B cell (primary cell): ENCODE results near the gene AMN1. TPM values are rescaled to one million over a fixed set of nuclear protein-coding genes. Genes with fewer than 3 reads are reported as not detected.

Experiments
- ATAC-seq: fragments of 200-7000 bp; cut with Tn5 transposase; one replicate; pipeline ENCODE4 v1.10.0; 2021; ENCODE audit warnings: low read depth, mild to moderate bottlenecking, moderate number of reproducible peaks, moderate library complexity
- CTCF ChIA-PET: fragments of 350-600 bp; sonication (Branson Sonifier 250); formaldehyde crosslinking; loops from one replicate; lab custom pipeline; 2021; ENCODE audit warnings: antibody characterized with exemption, inconsistent platforms; lab: Charles Lee
- POLR2A ChIA-PET: fragments of 350-600 bp; sonication (Branson Sonifier 250); formaldehyde crosslinking; loops from one replicate; lab custom pipeline; 2021; ENCODE audit warnings: antibody characterized with exemption; lab: Charles Lee
- DNase-seq: peaks from one replicate; pipeline ENCODE4 v3.0.0; 2013
- H2AFZ ChIP-seq: 2 replicates; pipeline ENCODE4 v1.6.1; 2012; ENCODE audit warnings: mild to moderate bottlenecking, low read depth, low read length; ENCODE audit not compliant: insufficient read depth, poor library complexity, severe bottlenecking
- H3K27ac ChIP-seq, 2 donors: 1 replicate in 1 of 2; 2 replicates in 1 of 2; pipeline ENCODE4 v1.5.1; 2012 to 2013; ENCODE audit warnings: low read length in 2 of 2, mild to moderate bottlenecking in 2 of 2, moderate library complexity in 1 of 2
- H3K27me3 ChIP-seq, 4 experiments: fragments of 200-600 bp in 1 of 4; sonication (generic) in 1 of 4; replicated peaks in 1 of 4; 1 replicate in 2 of 4; 2 replicates in 2 of 4; pipeline versions ENCODE4 v1.6.1 to v1.7.0; 2013 to 2016; ENCODE audit warnings: low read length in 3 of 4, mild to moderate bottlenecking in 2 of 4, mixed read lengths in 1 of 4, moderate library complexity in 1 of 4; ENCODE audit not compliant: insufficient read depth in 4 of 4, control insufficient read depth in 3 of 4; ENCODE audit errors: control extremely low read depth in 1 of 4
- H3K36me3 ChIP-seq, 2 experiments: replicated peaks in 1 of 2; 1 replicate in 1 of 2; 2 replicates in 1 of 2; pipeline versions ENCODE4 v1.6.1 to v1.7.1; 2013; ENCODE audit warnings: low read length in 1 of 2; ENCODE audit not compliant: insufficient read depth in 2 of 2, control insufficient read depth in 1 of 2; ENCODE audit errors: control extremely low read depth in 1 of 2, extremely low read depth in 1 of 2
- H3K4me1 ChIP-seq, 2 donors: fragments of 200-600 bp in 1 of 2; sonication (generic) in 1 of 2; 1 replicate in 1 of 2; 2 replicates in 1 of 2; pipeline versions ENCODE4 v1.5.1 to v1.6.1; 2013 to 2017; ENCODE audit warnings: low read length in 2 of 2; ENCODE audit not compliant: control insufficient read depth in 2 of 2, insufficient read depth in 2 of 2
- H3K4me2 ChIP-seq: replicated peaks from 2 replicates; pipeline ENCODE3; 2012; ENCODE audit warnings: mild to moderate bottlenecking, low read depth, low read length; ENCODE audit not compliant: poor library complexity, severe bottlenecking
- H3K4me3 ChIP-seq, 5 experiments: fragments of 200-600 bp in 1 of 5; sonication (generic) in 1 of 5; 1 replicate in 3 of 5; 2 replicates in 2 of 5; pipeline versions ENCODE4 v1.5.1 to v1.7.0; 2011 to 2016; ENCODE audit warnings: low read length in 4 of 5, mild to moderate bottlenecking in 4 of 5, low read depth in 2 of 5, control low read depth in 1 of 5, moderate library complexity in 1 of 5; ENCODE audit not compliant: insufficient read depth in 1 of 5; ENCODE audit errors: control extremely low read depth in 1 of 5, extremely low read depth in 1 of 5
- H3K79me2 ChIP-seq: fragments of 200-600 bp; sonication (generic); one replicate; pipeline ENCODE4 v1.6.0; 2016; ENCODE audit warnings: low read length; ENCODE audit not compliant: control insufficient read depth, insufficient read depth
- H3K9ac ChIP-seq: fragments of 200-600 bp; sonication (generic); 2 replicates; pipeline ENCODE4 v1.6.1; 2017; ENCODE audit warnings: mild to moderate bottlenecking, low read length, moderate library complexity
- H3K9me3 ChIP-seq, 3 donors: one replicate each; pipeline versions ENCODE4 v1.6.1 to v1.7.1; 2013; ENCODE audit warnings: low read length in 2 of 3; ENCODE audit not compliant: control insufficient read depth in 2 of 3, insufficient read depth in 1 of 3; ENCODE audit errors: control extremely low read depth in 1 of 3
- H4K20me1 ChIP-seq: 2 replicates; pipeline ENCODE4 v1.6.0; 2012; ENCODE audit warnings: mild to moderate bottlenecking, low read length; ENCODE audit not compliant: insufficient read depth, control insufficient read depth, poor library complexity, severe bottlenecking
- H3K27ac Mint-ChIP-seq: one replicate; pipeline ENCODE4 v1.8.0; 2021; ENCODE audit warnings: mixed read lengths
- H3K27me3 Mint-ChIP-seq: one replicate; pipeline ENCODE4 v1.8.0; 2021; ENCODE audit warnings: mixed read lengths
- H3K4me1 Mint-ChIP-seq: one replicate; pipeline ENCODE4 v1.8.0; 2021; ENCODE audit warnings: mixed read lengths
- H3K4me3 Mint-ChIP-seq: one replicate; pipeline ENCODE4 v1.8.0; 2021; ENCODE audit warnings: mixed read lengths
- H3K9me3 Mint-ChIP-seq: one replicate; pipeline ENCODE4 v1.8.0; 2022; ENCODE audit warnings: mixed read lengths; ENCODE audit not compliant: insufficient read depth
- CTCF ChIP-seq: fragments of 200-600 bp; IDR thresholded peaks from one replicate; pipeline ENCODE4 v1.8.0; 2022; ENCODE audit warnings: antibody characterized with exemption, mild to moderate bottlenecking
- EZH2 ChIP-seq: IDR thresholded peaks from 2 replicates; pipeline ENCODE4 v1.6.1; 2012; ENCODE audit warnings: borderline replicate concordance, low read depth, mild to moderate bottlenecking, moderate library complexity, low read length; ENCODE audit not compliant: insufficient read depth, poor library complexity, severe bottlenecking
- WGBS: methylation state at CpG from one replicate; pipeline ENCODE4 v1.1.5; 2013; ENCODE audit warnings: missing lambda C conversion rate; ENCODE audit not compliant: insufficient coverage; 5-methylcytosine and 5-hydroxymethylcytosine counted together
- intact Hi-C: fragments of 100-400 bp; cut with micrococcal nuclease; formaldehyde crosslinking; loops from one replicate; pipeline ENCODE4 v1.10.0; 2022
- polyA plus RNA-seq: library from polyadenylated mRNA; depleted of rRNA; stranded (reverse); fragments of >200 nt; gene quantifications from 2 replicates; pipeline ENCODE4 v1.2.3, GENCODE V29; 2012
- small RNA-seq: library from RNA; depleted of rRNA; stranded (forward); fragments of <200 nt; gene quantifications from one replicate; pipeline ENCODE3, GENCODE V24; 2012; ENCODE audit warnings: low replicate concordance, low read depth; ENCODE audit not compliant: insufficient read length
- total RNA-seq, 2 donors: library from RNA; stranded (reverse); fragments of 120-200 nt in 1 of 2; gene quantifications; 1 replicate in 1 of 2; 2 replicates in 1 of 2; pipeline versions ENCODE4 v1.2.3 to v1.2.4, GENCODE V29; 2013 to 2022

The AMN1 gene
- total and polyA plus RNA-seq, 2 donors (not counting 1 experiment from before 2014, with no cell fraction given), result 32.6 to 32.7 TPM

GRCh38 chr12:31626270-31626995 lies 102.4 kb downstream of the AMN1 start:
- Histone ChIP-seq H2AFZ (no peak overlapping the region), H3K4me3 (no peak overlapping the region), H3K9me3 (peaks cover 0 to 7% (median 0%) of the 10 kb centered on the region in 3 donors), H3K36me3 (no peaks in the 10 kb centered on the region), H3K4me2 (no peak overlapping the region), H4K20me1 (no peaks in the 10 kb centered on the region), H3K27me3 (no peaks in the 10 kb centered on the region), H3K79me2 (no peaks in the 10 kb centered on the region), H3K9ac (no peak overlapping the region), H3K27ac (no peak overlapping the region), H3K4me1 (peaks cover 2 to 5% of the 10 kb centered on the region in 2 donors)
- WGBS, result 50% methylated on average over 1 of the region's 7 CpGs
- POLR2A ChIA-PET, result interaction anchor here (0.6 kb wide), 1 partner anchor 210 kb away, joined by 5 read pairs; no protein-coding TSS in a partner anchor
- Mint-ChIP-seq H3K4me1 (peaks cover 12% of the 10 kb centered on the region), H3K4me3 (no peak overlapping the region), H3K27me3 (no peaks in the 10 kb centered on the region), H3K9me3 (no peaks in the 10 kb centered on the region), H3K27ac (no peak overlapping the region)
- intact Hi-C loops, result no loop called here
- ATAC-seq, result no peak
- DNase-seq, result no peak
- no peak for TF ChIP-seq CTCF
- no peak for TF ChIP-seq EZH2
- CTCF ChIA-PET, result no interaction called here

GRCh38 chr12:31622038-31622437 lies 106.8 kb downstream of the AMN1 start:
- Histone ChIP-seq H3K4me3 (no peak overlapping the region), H2AFZ (no peak overlapping the region), H3K27ac (no peak overlapping the region), H3K4me1 (peaks cover 0 to 6% of the 10 kb centered on the region in 2 donors), H3K4me2 (no peak overlapping the region), H3K79me2 (no peaks in the 10 kb centered on the region), H3K9ac (no peak overlapping the region), H3K27me3 (no peaks in the 10 kb centered on the region), H3K36me3 (no peaks in the 10 kb centered on the region), H4K20me1 (no peaks in the 10 kb centered on the region), H3K9me3 (peaks cover 0 to 7% (median 0%) of the 10 kb centered on the region in 3 donors)
- intact Hi-C loops, result no loop called here
- ChIA-PET POLR2A (no interaction called here), CTCF (no interaction called here)
- H3K27me3 Mint-ChIP-seq, result no peaks in the 10 kb centered on the region
- ATAC-seq (no peak), DNase-seq (no peak)
- peaks cover 15% of the 10 kb centered on the region for H3K4me1 Mint-ChIP-seq
- no peak overlapping the region for H3K27ac Mint-ChIP-seq
- no CpG with 5 or more reads among the region's 4 CpGs for WGBS
- H3K4me3 Mint-ChIP-seq, result no peak overlapping the region
- no peak for TF ChIP-seq EZH2
- H3K9me3 Mint-ChIP-seq, result no peaks in the 10 kb centered on the region

Small RNA genes within 50 kb of the gene (small RNA-seq; reads per million reads assigned to genes)
- gene AC023157.2, result not detected

Other genes starting within 250 kb of the AMN1 start
- 55.3 and 60.4 TPM in 2 replicates for gene DENND5B, start 137.9 kb downstream of the AMN1 start, total RNA-seq
- gene DENND5B, start 137.9 kb downstream of the AMN1 start, polyA plus RNA-seq, result 18.7 and 24.4 TPM in 2 replicates
- 1.4 and 2.4 TPM in 2 replicates for gene ETFBKMT, start 69.3 kb downstream of the AMN1 start, total RNA-seq
- gene ETFBKMT, start 69.3 kb downstream of the AMN1 start, polyA plus RNA-seq, result 0.30 and 0.58 TPM in 2 replicates
- 350 and 352 TPM in 2 replicates for gene RESF1, start 230.4 kb upstream of the AMN1 start, total RNA-seq
- gene RESF1, start 230.4 kb upstream of the AMN1 start, polyA plus RNA-seq, result 44.7 and 47.3 TPM in 2 replicates